Activated gamma-delta T cell treated with Interleukin-2 at 50 U/mL for 16 hours (primary cell): ENCODE data around the gene CABP7.

Experiments used
- DNase-seq: peaks from one replicate; pipeline ENCODE4 v3.0.0-alpha.2; 2020

Gene CABP7

DNA sequence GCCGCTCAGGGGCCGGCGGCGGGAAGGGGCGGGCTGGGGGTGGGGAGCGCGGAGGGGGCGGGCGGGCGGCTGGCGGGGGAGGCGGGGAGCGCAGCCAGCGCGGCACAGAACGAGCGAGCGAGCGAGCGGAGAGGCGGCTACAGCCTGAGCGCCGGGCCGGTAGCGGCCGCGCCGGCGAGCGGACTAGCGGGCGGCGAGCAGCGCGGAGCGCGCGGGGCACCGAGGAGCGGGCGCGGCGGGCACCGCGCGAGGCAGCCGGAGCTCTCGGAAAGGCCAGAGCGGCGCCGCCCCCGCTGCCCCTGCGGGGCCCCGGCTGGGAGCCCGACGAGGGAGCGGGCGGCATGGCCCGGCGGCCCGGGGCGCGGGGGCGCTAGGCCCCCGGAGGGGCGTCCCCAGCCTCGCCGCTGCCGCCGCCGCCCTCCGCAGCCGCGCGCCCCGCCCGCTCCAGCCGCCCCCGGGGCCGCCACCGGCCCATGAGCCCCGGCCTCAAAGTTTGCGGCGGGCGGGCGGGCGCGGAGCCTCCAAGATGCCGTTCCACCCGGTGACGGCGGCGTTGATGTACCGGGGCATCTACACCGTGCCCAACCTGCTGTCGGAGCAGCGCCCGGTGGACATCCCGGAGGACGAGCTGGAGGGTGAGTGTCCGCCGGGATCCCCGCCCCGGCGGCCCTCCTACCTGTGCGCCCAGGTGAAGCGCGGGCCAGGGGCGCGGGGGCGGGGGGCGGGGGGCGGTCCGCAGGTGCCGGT, at the start of gene CABP7:
CABP7 (plus strand) TSS at position 105 of the 747 bp plus-strand sequence; CDS start at position 527, 422 bp downstream.
- DNase-seq = no peak

DNA sequence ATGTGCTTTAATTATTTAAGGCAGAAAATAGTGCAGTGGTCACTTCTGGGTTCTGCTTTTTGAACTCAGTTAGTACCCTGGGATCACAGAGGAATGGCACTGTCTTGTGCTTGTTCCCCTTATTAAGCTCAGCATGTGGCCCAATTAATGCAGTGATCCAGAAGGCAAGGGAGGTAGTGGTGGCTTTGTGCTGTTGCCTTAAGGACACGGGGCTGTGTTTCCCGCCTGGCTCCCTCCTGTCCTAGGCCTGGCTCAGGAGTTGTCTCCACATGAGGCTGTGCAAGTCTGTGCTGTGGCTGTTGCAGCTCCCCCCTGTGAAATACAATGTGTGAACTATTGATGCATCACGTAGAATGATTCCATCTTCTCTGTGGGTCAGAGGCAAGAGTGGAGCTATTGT, 49.2 kb upstream of the CABP7 start:
- no peak for DNase-seq

DNA sequence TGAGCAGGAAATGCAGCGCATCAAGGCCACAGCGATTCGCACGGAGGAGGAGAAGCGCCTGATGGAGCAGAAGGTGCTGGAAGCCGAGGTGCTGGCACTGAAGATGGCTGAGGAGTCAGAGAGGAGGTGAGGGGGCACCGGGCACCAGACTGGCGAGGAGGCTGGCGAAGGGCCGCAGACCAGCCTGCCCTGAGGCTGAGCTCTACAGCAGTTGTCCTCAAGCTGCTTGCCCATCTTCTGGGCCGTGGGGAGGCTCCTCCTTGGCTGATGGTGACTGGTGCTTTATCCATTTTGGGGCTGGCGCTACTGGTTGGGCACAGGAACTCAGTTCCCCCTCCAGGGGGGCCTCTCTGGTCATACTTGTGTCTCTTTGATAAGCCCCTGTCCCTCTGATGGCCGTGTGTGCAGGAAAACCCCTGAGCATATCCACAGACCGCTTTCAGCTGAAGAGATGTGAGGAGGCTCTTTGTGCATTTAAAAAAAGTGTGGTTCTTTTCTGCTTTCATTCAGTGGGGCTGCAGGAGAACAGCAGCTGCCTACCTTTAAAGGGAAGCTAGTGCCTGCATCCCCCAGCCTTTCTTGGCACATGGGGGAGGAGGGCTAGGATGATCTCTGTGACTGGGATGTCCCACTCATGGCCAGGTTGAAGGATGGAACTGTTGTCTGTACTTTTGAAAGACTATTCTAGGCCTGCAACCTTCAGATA, 46.3 kb upstream of the CABP7 start:
- DNase-seq = no peak

DNA sequence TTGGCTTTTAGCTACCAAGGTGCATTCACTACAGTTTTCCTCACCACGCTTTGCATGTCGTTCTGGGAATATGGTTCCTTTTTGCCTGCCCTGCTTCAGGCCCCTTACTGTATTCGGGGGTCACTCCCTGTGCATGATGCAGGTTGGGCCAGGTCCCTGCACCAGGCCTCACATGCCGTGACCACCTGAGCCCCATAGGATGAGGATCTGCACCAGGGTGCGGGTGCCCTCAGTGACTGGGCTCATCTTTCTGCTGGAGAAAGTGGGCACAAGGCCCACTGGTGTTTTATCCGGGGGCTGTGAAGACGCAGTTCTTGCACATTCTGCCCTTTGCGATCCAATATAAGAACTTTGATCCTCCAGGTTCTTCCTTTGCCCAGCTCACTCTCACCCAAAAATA, 45.7 kb upstream of the CABP7 start:
- no peak for DNase-seq

DNA sequence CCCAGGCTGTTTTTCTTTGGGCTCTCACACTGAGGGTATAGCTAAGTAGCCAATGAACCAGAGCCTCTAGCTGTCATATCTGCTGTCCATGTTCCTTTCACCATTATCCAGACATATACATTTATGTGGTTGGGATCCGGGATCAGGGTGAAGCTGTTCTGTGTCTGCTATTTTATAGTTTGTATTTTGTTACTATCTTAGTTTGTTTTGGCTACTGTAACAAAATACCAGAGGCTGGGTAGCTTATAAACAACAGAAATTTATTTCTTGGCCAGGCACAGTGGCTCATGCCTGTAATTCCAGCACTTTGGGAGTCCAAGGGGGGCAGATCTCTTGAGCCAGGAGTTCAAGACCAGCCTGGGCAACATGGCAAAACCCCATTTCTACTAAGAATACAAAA, 40.5 kb upstream of the CABP7 start:
- no peak for DNase-seq

DNA sequence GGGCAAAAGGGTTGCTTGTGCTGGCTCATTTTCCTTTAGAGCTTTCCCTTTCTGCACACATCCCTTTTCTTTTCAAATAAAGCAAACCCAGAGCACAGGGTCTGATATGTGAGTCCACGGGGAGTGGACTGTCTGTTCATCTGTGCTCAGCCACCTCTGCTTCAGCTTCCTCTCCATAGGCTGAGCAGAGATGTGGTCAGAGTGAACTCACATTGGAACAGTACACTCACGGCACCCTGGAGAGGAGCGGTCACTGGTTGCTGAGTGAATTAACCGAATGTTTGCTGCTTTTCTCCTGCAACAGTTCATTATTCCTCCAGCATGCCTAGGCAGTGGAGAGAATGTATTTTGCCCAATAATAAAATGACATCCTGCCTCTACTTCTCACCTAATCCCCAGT, 36.3 kb upstream of the CABP7 start:
- no peak for DNase-seq

DNA sequence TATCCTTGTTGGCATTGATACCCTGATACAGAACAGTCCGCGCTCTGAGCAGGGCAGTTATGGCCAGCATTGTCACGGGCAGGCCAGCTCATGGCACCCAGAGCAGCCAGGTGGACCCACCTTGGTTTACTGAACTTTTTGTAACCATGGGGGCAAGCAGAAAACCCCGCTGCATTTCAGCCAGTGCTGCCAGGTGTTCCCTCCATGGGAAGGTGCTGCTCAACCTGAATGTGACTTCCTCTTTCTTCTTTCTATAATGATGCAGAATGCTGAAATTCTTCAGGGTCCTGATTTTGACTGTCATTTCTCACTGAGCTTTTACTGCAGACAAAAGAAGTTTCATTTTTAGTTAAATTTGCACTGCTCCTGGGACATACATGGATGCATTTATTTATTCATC, 35.6 kb upstream of the CABP7 start:
- DNase-seq = no peak

DNA sequence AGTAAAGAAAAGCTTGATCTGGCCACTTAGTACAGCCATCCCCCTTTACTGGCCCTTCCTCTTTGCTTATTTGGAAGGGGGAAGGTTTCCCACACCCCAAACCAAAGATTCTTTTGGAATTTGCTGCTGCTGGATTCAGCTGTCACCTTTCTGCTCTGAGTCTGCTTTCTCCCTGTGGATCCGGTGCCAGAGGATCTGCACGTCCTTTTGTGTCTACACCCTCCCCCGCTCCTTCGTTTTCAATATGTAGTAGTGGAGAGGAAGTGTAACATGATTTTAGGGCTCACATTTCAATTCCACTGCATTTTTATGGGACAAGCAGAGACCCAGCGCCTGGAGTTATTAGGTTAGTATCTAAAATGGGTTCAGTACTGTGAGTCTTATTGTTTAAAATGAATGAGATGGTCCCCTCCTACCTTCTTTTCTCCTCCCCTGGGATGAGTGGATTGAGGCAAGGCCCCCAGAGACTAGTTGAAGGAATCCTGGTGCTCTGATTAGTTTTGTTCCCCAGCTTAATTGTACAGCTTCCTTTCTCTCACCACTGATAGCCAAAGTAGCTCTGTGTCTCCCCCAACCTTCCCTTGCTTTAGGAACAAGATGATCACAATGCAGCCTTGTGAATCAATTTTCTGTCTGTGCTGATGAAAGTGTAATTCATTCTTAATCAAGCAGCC, 30.5 kb upstream of the CABP7 start:
- no peak for DNase-seq

DNA sequence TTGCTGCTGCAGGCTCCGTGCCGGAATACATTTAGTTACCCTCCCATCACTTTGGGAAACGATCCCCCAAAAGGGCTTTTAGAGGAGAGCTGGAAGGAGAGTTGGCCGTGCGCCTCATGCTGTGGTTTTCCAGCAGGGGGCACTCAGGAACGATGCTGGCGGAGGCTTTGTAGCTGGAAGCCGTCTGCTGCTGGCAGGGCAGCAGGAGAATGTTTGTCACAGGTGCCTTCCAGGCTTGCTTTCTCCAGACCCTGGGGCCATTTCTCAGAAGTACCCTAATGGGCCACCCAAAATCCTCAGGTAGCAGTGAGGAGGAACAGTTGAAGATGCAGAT, 30.0 kb upstream of the CABP7 start:
- DNase-seq = no peak

DNA sequence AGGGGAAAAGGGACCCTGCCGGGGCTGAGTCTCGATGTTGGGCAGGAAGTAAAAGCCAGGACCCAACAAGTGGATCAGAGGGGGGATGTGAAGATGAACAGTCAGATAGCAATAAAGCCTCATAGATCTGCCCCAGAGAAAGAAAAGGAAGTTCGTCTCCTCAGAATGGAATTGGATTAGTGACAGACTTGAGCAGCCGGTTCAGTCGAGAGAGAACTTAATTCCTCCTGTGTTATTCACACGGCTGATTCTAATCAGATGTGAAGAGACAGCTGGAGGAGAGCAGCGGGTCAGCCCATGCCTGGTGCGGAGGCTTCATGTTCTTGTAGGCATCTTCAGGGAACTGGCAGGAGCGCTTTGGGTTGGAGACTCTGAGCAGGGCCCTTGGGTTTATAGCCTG, 29.3 kb upstream of the CABP7 start:
- no peak for DNase-seq

DNA sequence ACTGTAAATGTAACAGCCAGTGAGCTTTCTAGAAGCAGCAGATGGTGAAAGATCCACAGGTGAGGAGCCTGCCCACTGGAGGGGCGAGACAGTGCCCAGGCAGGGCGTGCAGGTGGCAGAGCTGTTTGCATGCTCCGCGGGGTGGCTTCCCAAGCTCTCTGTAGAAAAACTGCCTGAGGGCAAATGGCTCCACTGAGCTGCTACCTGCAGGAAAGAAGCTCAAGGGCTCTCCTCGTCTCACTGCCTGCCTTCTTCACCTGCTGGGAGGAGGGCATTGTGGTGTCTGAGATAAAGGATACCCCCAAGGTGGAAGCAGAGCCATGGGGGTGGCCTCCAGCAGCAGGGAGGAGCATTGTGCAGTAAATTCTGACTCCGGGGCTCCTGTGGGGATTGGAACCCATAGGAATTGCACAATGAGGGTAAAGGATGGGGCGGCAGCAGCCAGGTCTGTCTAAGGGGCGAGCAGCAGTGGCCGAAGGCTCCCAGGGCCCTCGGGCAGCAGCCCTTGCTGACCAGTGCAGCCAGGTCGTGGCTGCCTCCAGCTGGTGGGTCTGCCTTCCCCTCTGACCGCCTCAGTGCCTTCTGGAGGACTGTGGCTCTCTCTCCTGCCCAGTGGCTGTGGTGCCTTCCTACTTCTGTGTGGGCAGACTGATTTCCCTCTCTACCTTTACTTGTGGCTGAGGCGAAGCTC, 28.0 kb upstream of the CABP7 start:
- DNase-seq = no peak

DNA sequence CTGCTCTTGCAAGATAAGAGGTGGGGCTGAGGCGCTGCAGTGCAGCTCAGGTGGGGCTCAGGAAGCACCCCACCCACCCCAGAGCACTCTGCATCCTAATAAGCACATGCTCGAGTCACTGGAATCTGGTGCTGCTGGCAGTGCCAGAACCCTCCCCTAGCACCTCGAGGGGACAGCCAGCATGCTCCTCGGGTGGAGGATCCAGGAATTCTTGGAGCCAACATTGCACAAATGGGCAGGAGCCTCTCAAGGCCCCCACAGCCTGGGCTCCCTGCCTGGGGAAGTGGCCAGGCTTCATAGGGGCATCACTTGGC, 27.5 kb upstream of the CABP7 start:
- no peak for DNase-seq

DNA sequence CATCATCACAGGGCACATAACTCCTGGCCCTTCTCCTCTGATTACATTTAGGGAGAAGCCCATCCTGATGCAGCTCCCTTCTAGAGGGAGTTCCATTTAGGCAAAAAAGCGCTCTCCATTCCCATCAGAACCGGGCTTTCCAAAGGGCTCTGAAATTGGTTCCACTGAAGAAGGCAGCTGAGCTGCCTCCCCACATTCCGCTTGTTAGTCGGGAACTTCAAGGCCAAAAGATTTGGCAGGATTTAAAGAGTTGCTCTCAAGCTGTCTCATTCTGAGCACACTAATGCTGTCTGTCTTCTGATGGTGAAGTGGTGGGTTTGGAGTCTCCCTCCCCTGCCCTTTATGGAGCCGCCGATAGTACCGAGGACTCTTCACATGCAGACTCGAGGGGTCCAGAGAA, 26.6 kb upstream of the CABP7 start:
- DNase-seq = no peak

DNA sequence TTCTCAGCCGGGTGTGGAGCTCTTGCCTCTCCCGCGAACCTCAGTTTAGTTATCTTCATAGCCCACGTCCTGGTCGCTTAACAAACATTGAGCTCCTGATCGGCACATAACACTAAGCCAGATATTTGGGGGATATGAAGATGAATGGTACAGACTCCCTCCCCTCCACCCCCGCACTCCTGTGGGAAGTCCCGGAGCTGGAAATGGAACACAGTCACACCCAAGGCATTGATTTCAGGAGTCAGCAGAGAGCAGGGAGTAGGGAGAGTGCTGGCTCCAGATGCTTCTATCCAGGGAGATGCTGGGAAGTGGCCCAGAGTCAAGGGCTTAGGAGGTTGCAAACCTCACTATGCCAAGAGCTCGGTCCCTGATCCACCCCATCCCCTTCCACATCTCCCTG, 26.1 kb upstream of the CABP7 start:
- no peak for DNase-seq

DNA sequence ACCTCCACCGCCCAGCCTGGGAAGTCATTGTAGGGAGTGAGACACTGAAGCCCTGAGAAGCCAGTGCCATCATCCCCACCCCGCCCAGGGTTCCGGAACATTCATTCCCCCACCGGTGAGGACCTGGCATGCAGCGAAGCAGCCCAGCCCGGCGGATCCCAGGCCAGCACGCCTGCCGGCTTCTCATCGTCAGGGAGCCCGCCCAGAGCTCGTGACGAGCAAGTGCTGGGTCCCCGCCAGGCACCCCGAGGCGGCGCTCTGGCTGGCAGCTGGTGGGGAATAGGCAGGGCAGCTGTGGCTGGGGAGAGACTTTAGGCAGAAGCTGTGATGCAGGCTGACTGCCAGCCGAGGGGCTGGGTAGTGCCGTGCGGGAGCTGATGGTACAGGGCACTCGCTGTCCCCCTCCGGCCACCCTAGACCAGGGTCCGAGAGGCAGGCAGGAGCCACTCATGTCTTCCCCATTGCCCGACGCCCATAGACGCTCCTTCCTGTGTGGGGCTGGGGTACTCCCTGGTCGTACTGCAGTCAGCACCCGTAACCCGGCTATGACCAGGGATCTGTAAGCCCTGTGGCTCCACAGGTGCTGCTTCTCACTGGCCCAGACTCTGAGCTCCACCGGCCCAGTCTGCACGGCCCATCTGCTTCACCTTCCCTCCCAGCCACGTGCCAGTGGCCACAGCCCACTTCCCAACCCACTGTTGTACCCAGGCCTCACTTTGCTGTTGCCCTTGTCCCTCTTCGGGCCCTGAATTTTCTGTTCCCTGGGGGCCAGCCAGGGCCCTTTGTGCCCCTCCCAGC, 24.5 kb upstream of the CABP7 start:
- no peak for DNase-seq

DNA sequence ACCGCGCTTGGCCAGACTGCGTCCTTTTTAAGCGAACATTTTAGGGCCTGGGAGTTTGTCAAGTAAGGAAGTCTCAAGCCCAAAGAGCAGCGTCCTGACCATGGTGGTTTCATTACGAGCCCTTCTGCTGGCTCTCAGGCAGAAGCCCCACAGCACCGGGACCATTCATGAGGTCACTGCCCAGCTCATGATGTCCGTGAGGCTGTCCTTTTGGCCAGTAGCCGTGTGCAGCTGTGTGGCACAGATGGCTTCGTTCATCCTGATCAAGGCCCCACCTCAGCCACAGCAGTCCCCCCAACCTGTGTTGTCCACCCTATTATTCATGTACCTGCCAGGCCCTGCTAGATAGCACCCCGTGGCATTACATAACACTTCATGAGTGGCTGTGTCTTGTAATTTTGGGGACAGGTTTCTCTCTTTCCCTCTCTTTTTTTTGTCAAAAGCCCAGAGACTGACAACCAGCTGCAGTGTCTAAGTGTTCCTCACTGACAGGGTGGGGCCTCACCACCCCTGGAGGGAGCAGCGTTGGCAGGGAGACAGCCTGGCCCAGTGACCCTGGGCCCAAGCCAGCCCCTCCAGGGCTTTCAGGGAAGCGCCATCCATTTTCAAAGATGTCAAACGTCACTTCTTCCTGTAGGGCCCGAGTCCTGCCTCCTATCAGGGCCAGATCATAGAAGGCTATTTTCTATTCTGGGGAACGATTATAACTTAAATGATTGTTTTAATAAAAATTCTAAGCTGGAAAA, 21.8 kb upstream of the CABP7 start:
- DNase-seq = no peak

DNA sequence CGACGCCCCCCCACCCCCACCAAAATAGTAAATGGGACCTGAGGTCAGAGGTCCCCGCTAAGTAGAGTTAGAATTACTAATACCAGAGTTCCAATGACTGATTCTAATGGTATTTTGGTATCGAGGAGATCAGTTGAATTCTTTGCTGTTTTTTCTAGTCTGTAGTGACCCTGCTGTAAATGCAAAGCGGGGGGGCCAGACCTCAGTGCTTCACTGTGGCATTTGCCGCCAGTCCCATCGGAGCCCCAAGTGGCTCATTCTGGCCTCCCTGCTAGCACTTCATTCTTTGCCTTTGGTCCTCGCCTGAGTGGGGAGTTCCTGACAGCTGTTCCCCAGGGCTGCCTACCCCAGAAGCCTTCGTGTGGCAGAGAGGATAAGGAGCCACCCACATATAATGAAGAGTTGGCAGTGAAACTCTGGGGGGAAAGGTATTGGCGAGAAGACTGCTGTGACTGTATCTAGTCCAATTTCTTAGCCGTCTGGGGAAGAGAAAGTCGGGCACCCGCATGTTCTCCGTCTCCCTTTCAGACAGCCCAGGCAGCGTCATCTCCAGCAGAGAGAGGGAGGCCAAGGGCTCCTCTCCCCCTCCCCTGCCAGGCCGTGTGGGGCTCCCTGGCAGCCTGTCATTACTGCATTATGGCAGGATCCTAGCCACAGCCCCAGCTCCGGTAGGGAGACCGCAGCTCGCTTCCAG, 19.4 kb upstream of the CABP7 start:
- no peak for DNase-seq

DNA sequence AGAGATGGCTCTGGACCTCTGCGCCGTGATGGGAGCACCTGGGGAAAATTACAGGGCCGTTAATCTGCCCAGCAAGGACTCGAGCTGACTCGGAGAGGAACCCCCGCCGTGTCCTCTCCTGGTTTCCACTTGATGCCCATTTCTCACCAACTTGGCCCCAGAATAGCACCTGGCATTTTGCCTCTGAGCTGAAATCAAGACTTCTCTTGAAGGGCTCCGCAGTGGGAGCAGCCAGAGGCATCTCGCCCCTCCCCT, 19.0 kb upstream of the CABP7 start:
- DNase-seq = no peak

DNA sequence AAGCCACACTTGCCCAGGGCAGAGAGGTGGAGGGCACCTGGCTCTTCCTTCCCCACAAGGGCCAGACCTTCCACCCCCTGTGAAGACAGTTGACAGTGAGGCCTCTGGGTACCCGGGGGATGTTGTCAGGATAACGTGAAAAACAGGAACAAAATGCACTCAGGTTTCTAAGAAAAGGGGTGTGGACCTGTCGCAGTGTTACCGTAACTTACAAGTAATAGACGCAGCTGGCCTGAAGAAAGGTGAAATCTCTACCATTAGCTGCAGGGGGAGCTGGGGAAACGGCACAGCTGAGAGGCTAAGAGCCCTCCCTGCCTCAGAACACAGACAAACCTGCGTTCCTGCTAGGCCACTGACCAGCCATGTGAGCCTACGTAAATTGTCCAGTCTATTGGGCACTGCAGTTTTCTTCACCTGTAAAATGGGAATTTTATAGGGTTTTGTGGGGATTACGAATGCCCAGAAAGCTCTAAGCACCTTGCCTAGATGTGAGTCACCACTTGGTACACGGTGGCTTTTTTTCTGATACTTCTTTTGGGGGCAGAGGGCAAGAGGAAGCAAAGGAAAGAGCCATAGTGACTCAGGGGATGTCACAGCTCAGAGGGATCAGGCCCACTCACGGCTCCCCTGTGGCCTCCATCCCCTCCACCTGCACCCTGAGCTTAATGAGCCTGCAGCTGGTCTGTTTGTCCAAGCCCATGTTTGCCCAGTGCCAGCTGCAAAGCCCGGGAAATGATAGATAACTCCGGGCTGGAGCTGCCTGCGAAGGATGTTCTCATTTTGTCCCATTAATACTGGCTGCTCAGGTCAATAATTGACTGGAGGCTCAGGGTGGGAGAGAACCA, 18.4 kb upstream of the CABP7 start:
- no peak for DNase-seq

DNA sequence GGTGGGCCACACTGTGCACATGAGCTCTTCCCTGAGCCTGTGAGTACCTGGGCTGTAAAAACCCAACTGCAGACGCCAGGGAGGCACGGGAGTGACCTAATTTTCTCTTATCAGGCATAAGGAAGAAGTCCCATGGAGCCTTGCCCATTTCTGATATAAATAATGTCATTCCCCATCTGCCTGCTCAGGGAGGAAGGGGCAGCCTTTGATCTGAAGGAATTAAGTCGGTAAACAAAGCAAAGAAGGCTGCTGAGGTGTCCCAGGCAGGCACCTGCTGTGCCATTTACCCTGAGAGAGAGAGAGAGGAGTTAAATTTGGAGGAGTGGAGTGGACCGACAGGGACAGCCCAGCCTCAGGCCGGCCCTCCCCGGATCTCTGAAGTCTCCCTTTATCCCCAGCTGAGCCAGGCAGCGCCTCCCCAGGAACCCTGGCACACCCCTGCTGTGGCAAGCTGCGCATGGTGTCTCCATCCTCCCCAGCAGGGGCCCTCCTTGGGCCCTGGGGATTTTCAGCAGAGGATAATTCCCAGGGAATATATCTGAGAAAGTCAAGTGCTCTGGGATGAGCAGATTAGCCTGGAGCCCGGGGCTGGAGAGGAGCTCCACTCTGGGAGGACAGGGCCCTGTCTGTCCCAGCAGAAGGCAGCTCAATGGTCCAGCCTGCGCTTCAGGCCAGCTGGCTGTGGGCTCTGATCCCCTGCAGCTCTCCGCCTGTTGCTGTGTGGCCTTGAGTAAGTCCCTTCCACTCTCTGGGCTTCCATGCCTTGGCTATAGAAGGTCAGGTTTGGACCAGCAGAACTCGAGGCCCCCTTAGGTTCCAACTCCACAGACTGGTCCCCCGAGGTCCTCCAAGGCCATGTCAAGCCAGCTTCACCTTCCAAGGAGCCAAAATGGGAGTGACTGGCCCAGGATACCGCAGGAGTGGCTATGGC, 17.5 kb upstream of the CABP7 start:
- no peak for DNase-seq
